ENCODE results near the gene UVRAG. TPM values are rescaled to one million over a fixed set of nuclear protein-coding genes. Genes with fewer than 3 reads are reported as not detected.

The UVRAG gene
- total RNA-seq, 1 experiment from 2014 or later, result 13.0 TPM

- no peak overlapping the region for H3K4me2 ChIP-seq (ENCODE audit: low read length)
- intact Hi-C loops (cut with micrococcal nuclease), result no loop called here
- no peak overlapping the region for H3K9ac ChIP-seq (ENCODE audit: low read length)
- TF ChIP-seq EZH2 (IDR thresholded peaks at IDR 0.05; ENCODE audit: low read length, unreplicated experiment) (no peak), CTCF (conservative IDR thresholded peaks at IDR 0.05; ENCODE audit: low read depth, low read length) (no peak), EZH2phosphoT487 (IDR thresholded peaks at IDR 0.05; ENCODE audit: borderline replicate concordance, low read length) (no peak)
- no peaks in the 10 kb centered on the region for H3K79me2 ChIP-seq (ENCODE audit: low read length)
- POLR2A ChIA-PET (ENCODE audit: unreplicated experiment), result no interaction called here
- peaks cover 23% of the 10 kb centered on the region for H3K4me1 ChIP-seq (ENCODE audit: insufficient read depth, low read length)
- BruUV-seq (replicated peaks), result no TSS peak
- no peak for ATAC-seq
- no peak overlapping the region for H3K27ac ChIP-seq (ENCODE audit: low read length)
- no peaks in the 10 kb centered on the region for H3K36me3 ChIP-seq (ENCODE audit: low read depth, low read length)
- no peak for DNase-seq
- H3K9me3 ChIP-seq (ENCODE audit: low read length), result no peaks in the 10 kb centered on the region
- H3K4me3 ChIP-seq (ENCODE audit: low read length), result no peak overlapping the region
- H3K27me3 ChIP-seq (ENCODE audit: low read length), result no peaks in the 10 kb centered on the region
- no peak overlapping the region for H2AFZ ChIP-seq (ENCODE audit: low read length)
- CTCF ChIA-PET, result no interaction called here
- no peaks in the 10 kb centered on the region for H3F3A ChIP-seq (ENCODE audit: low read length, unreplicated experiment)
- H3K9me2 ChIP-seq (replicated peaks; ENCODE audit: low read length), result no peaks in the 10 kb centered on the region
- no peaks in the 10 kb centered on the region for H4K20me1 ChIP-seq (ENCODE audit: low read length)
These were observed 134.1 kb downstream of the UVRAG start for GRCh38 chr11:75949023-75949672.

DNA sequence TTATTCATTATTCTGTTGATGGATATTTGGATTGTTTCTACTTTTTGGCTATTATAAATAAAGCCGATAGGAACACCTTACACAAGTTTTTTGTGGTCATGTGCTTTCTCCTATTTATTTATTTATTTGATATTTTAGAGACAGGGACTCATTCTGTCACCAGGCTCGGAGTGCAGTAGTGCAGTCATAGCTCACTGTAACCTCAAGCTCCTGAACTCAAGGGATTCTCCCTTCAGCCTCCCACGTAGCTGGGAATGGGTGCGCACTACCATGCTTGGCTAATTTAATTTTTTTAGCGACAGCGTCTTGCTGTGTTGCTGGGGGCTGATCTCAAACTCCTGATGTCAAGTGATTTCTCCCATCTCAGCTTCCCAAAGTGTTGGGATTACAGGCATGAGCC is 135.1 kb downstream of the UVRAG start:
- ATAC-seq, result no peak
- Histone ChIP-seq H3K9me3 (ENCODE audit: low read length) (no peaks in the 10 kb centered on the region), H3K9ac (ENCODE audit: low read length) (no peak overlapping the region), H3K4me1 (ENCODE audit: insufficient read depth, low read length) (peaks cover 33% of the 10 kb centered on the region), H3K4me3 (ENCODE audit: low read length) (no peak overlapping the region), H3F3A (ENCODE audit: low read length, unreplicated experiment) (no peaks in the 10 kb centered on the region), H3K9me2 (replicated peaks; ENCODE audit: low read length) (no peaks in the 10 kb centered on the region), H3K27me3 (ENCODE audit: low read length) (no peaks in the 10 kb centered on the region), H3K27ac (ENCODE audit: low read length) (no peak overlapping the region), H4K20me1 (ENCODE audit: low read length) (no peaks in the 10 kb centered on the region), H3K36me3 (ENCODE audit: low read depth, low read length) (no peaks in the 10 kb centered on the region), H2AFZ (ENCODE audit: low read length) (no peak overlapping the region), H3K79me2 (ENCODE audit: low read length) (no peaks in the 10 kb centered on the region), H3K4me2 (ENCODE audit: low read length) (no peak overlapping the region)
- ChIA-PET POLR2A (ENCODE audit: unreplicated experiment) (interaction anchor here (0.7 kb wide), 1 partner anchor 24 kb away, joined by 24 read pairs; no protein-coding TSS in a partner anchor), CTCF (no interaction called here)
- BruUV-seq (replicated peaks), result no TSS peak
- no peak for DNase-seq
- intact Hi-C loops (cut with micrococcal nuclease), result no loop called here
- TF ChIP-seq CTCF (conservative IDR thresholded peaks at IDR 0.05; ENCODE audit: low read depth, low read length) (no peak), EZH2 (IDR thresholded peaks at IDR 0.05; ENCODE audit: low read length, unreplicated experiment) (no peak), EZH2phosphoT487 (IDR thresholded peaks at IDR 0.05; ENCODE audit: borderline replicate concordance, low read length) (no peak)

GRCh38 chr11:75954039-75954438 is 139.0 kb downstream of the UVRAG start:
- peak; percentile 97 for ATAC-seq
- no peak overlapping the region for H2AFZ ChIP-seq (ENCODE audit: low read length)
- no peaks in the 10 kb centered on the region for H3K79me2 ChIP-seq (ENCODE audit: low read length)
- H4K20me1 ChIP-seq (ENCODE audit: low read length), result no peaks in the 10 kb centered on the region
- H3K4me3 ChIP-seq (ENCODE audit: low read length), result no peak overlapping the region
- no peaks in the 10 kb centered on the region for H3K9me3 ChIP-seq (ENCODE audit: low read length)
- DNase-seq, result peak; percentile 66
- H3K36me3 ChIP-seq (ENCODE audit: low read depth, low read length), result no peaks in the 10 kb centered on the region
- peak overlapping the region; percentile 21 for H3K27ac ChIP-seq (ENCODE audit: low read length)
- TF ChIP-seq CTCF (conservative IDR thresholded peaks at IDR 0.05; ENCODE audit: low read depth, low read length), result no peak
- no peak for TF ChIP-seq EZH2 (IDR thresholded peaks at IDR 0.05; ENCODE audit: low read length, unreplicated experiment)
- TF ChIP-seq EZH2phosphoT487 (IDR thresholded peaks at IDR 0.05; ENCODE audit: borderline replicate concordance, low read length), result no peak
- H3K4me2 ChIP-seq (ENCODE audit: low read length), result no peak overlapping the region
- BruUV-seq (replicated peaks), result no TSS peak
- POLR2A ChIA-PET (ENCODE audit: unreplicated experiment), result no interaction called here
- H3K4me1 ChIP-seq (ENCODE audit: insufficient read depth, low read length), result peaks cover 17% of the 10 kb centered on the region
- H3K9me2 ChIP-seq (replicated peaks; ENCODE audit: low read length), result no peaks in the 10 kb centered on the region
- H3F3A ChIP-seq (ENCODE audit: low read length, unreplicated experiment), result no peaks in the 10 kb centered on the region
- CTCF ChIA-PET, result no interaction called here
- no peaks in the 10 kb centered on the region for H3K27me3 ChIP-seq (ENCODE audit: low read length)
- intact Hi-C loops (cut with micrococcal nuclease), result no loop called here
- H3K9ac ChIP-seq (ENCODE audit: low read length), result no peak overlapping the region

All from PC-3 (cell line).